C4-2B (cell line): ENCODE results near the gene FGF12.

Experiments used
- CTCF ChIP-seq: fragments of 450-650 bp; conservative IDR thresholded peaks from 2 replicates; pipeline ENCODE4 v1.5.1; 2017; ENCODE audit warnings: mild to moderate bottlenecking
- ZFX ChIP-seq: fragments of 450-650 bp; IDR thresholded peaks from 2 replicates; pipeline ENCODE4 v1.6.1; 2017

GRCh38 chr3:192092388-192093005, 634.8 kb downstream of the FGF12 start:
- no peak for TF ChIP-seq CTCF
- no peak for TF ChIP-seq ZFX
